ENCODE measurements around the gene PTGR2.

GRCh38 chr14:73811164-73811503 lies 40.5 kb upstream of the PTGR2 start:
- TF ChIP-seq, protein P1, sequence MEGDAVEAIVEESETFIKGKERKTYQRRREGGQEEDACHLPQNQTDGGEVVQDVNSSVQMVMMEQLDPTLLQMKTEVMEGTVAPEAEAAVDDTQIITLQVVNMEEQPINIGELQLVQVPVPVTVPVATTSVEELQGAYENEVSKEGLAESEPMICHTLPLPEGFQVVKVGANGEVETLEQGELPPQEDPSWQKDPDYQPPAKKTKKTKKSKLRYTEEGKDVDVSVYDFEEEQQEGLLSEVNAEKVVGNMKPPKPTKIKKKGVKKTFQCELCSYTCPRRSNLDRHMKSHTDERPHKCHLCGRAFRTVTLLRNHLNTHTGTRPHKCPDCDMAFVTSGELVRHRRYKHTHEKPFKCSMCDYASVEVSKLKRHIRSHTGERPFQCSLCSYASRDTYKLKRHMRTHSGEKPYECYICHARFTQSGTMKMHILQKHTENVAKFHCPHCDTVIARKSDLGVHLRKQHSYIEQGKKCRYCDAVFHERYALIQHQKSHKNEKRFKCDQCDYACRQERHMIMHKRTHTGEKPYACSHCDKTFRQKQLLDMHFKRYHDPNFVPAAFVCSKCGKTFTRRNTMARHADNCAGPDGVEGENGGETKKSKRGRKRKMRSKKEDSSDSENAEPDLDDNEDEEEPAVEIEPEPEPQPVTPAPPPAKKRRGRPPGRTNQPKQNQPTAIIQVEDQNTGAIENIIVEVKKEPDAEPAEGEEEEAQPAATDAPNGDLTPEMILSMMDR (IDR thresholded peaks at IDR 0.05), result no peak
- TF ChIP-seq POLR2A (IDR thresholded peaks at IDR 0.05), result no peak

Data from thyroid gland (tissue), 4 donors.